GM21825 (cell line): ENCODE measurements around the gene TCTN2.

Source experiments
- ATAC-seq: cut with Tn5 transposase; IDR thresholded peaks from one replicate; pipeline ENCODE4 v1.9.1; 2021; ENCODE audit warnings: mild to moderate bottlenecking, moderate library complexity; ENCODE audit not compliant: unreplicated experiment

TCTN2 gene

GRCh38 chr12:123670882-123671728, at the start of gene TCTN2:
TCTN2 (plus strand) TSS chr12:123671113; CDS start chr12:123671241, 128 bp downstream.
- peak; percentile 97 for ATAC-seq

GRCh38 chr12:123621619-123622530, 49.0 kb upstream of the TCTN2 start:
- no peak for ATAC-seq

GRCh38 chr12:123633379-123634141, 37.4 kb upstream of the TCTN2 start, which contains the start of the genes EIF2B1 and GTF2H3:
EIF2B1 (minus strand) TSS chr12:123633686; CDS start chr12:123633557, 129 bp downstream.
GTF2H3 (plus strand) TSS chr12:123633829; CDS start chr12:123633860, 31 bp downstream.
- ATAC-seq, result peak; percentile 94

GRCh38 chr12:123634142-123634561, 36.8 kb upstream of the TCTN2 start:
- no peak for ATAC-seq

GRCh38 chr12:123643911-123644310, 27.0 kb upstream of the TCTN2 start:
- no peak for ATAC-seq

- no peak for ATAC-seq
Measured at GRCh38 chr12:123645380-123645779, 25.5 kb upstream of the TCTN2 start.

- ATAC-seq, result no peak
Measured at GRCh38 chr12:123645878-123646277, 25.0 kb upstream of the TCTN2 start.

GRCh38 chr12:123648401-123648800, 22.5 kb upstream of the TCTN2 start:
- no peak for ATAC-seq

- no peak for ATAC-seq
Measured at GRCh38 chr12:123654129-123654701, 16.7 kb upstream of the TCTN2 start.

- ATAC-seq, result peak; percentile 89
Measured at GRCh38 chr12:123655420-123655819, 15.5 kb upstream of the TCTN2 start.

- no peak for ATAC-seq
Measured at GRCh38 chr12:123656392-123656791, 14.5 kb upstream of the TCTN2 start.

GRCh38 chr12:123657211-123657610, 13.7 kb upstream of the TCTN2 start:
- no peak for ATAC-seq

- no peak for ATAC-seq
Measured at GRCh38 chr12:123659996-123660727, 10.8 kb upstream of the TCTN2 start.

GRCh38 chr12:123667771-123668170, 3.1 kb upstream of the TCTN2 start:
- ATAC-seq, result no peak

GRCh38 chr12:123671876-123672275, 963 bp downstream of the TCTN2 start:
- ATAC-seq, result no peak

GRCh38 chr12:123675436-123675835, 4.5 kb downstream of the TCTN2 start:
- no peak for ATAC-seq

GRCh38 chr12:123676616-123677320, 5.9 kb downstream of the TCTN2 start:
- ATAC-seq, result no peak

- ATAC-seq, result no peak
Measured at GRCh38 chr12:123678981-123679380, 8.1 kb downstream of the TCTN2 start.

- ATAC-seq, result no peak
Measured at GRCh38 chr12:123681605-123682004, 10.7 kb downstream of the TCTN2 start.
